ENCODE measurements around the gene NAGPA.
"Not testable (repeated sequence)": the region's sequence is repeated elsewhere in the genome, so short reads cannot be mapped to it uniquely, and the experiment has no call there.

Gene NAGPA

GRCh38 chr16:5060073-5060641 is 26.4 kb upstream of the NAGPA start:
- no peak for DNase-seq

GRCh38 chr16:5059386-5060072 is 25.8 kb upstream of the NAGPA start:
- no peak for DNase-seq

GRCh38 chr16:5058476-5058875 is 24.7 kb upstream of the NAGPA start:
- DNase-seq, result no peak

GRCh38 chr16:5056352-5056751 is 22.6 kb upstream of the NAGPA start:
- DNase-seq, result no peak

- DNase-seq, result no peak
These were observed 21.4 kb upstream of the NAGPA start for GRCh38 chr16:5054876-5055865.

- DNase-seq, result no peak
These were observed 13.2 kb upstream of the NAGPA start for GRCh38 chr16:5046914-5047313.

- DNase-seq, result no peak
These were observed 11.9 kb upstream of the NAGPA start for GRCh38 chr16:5045499-5046115.

- DNase-seq, result not testable (repeated sequence)
These were observed 10.8 kb upstream of the NAGPA start for GRCh38 chr16:5044581-5044980.

- DNase-seq, result no peak
These were observed 10.3 kb upstream of the NAGPA start for GRCh38 chr16:5044011-5044540.

- no peak for DNase-seq
These were observed 8.9 kb upstream of the NAGPA start for GRCh38 chr16:5042574-5043171.

- DNase-seq, result no peak
These were observed 7.9 kb upstream of the NAGPA start for GRCh38 chr16:5041600-5042133.

GRCh38 chr16:5040451-5040850 is 6.7 kb upstream of the NAGPA start:
- no peak for DNase-seq

GRCh38 chr16:5036228-5037156 is 2.8 kb upstream of the NAGPA start:
- no peak for DNase-seq

- no peak for DNase-seq
These were observed 2.1 kb upstream of the NAGPA start for GRCh38 chr16:5035909-5036227.

GRCh38 chr16:5034167-5034523 is 410 bp upstream of the NAGPA start:
- no peak for DNase-seq

- DNase-seq, result no peak
These were observed 977 bp downstream of the NAGPA start for GRCh38 chr16:5032748-5033167.

GRCh38 chr16:5031601-5032000 is 2.1 kb downstream of the NAGPA start:
- DNase-seq, result no peak

- no peak for DNase-seq
These were observed 3.4 kb downstream of the NAGPA start for GRCh38 chr16:5030251-5030870.

GRCh38 chr16:5028950-5029475 is 4.7 kb downstream of the NAGPA start:
- no peak for DNase-seq

- no peak for DNase-seq
These were observed 6.0 kb downstream of the NAGPA start for GRCh38 chr16:5027575-5028235.

All from central memory CD4-positive, alpha-beta T cell (primary cell).